GM12878 (cell line): ENCODE results near the gene PLEKHM3. TPM values are rescaled to one million over a fixed set of nuclear protein-coding genes. Genes with fewer than 3 reads are reported as not detected.

Experiments
- ATAC-seq: fragments of 200-7000 bp; cut with Tn5 transposase; 3 replicates; pipeline ENCODE4 v1.9.1; 2020; ENCODE audit warnings: mild to moderate bottlenecking, moderate library complexity
- BruUV-seq: library from RNA; stranded (reverse); fragments of 400-500 nt; replicated peaks from 2 replicates; lab custom pipeline; 2021; lab: Mats Ljungman, UMichigan
- CTCF ChIA-PET: fragments of 300-600 bp; sonication (Branson Sonifier 250); formaldehyde crosslinking; extraction: SDS; loops from one replicate; lab custom pipeline; 2021; ENCODE audit warnings: inconsistent platforms; lab: Yijun Ruan, JAX
- POLR2A ChIA-PET: fragments of 350-600 bp; formaldehyde crosslinking; extraction: SDS; loops from one replicate; lab custom pipeline; 2021; ENCODE audit warnings: inconsistent platforms; lab: Charles Lee
- RAD21 ChIA-PET: fragments of 300-600 bp; sonication (Branson Sonifier 250); formaldehyde crosslinking; loops from one replicate; lab custom pipeline; 2023; ENCODE audit warnings: antibody characterized with exemption; ENCODE audit not compliant: unreplicated experiment; lab: Charles Lee
- SMC1A ChIA-PET: fragments of 300-600 bp; sonication (Branson Sonifier 250); formaldehyde crosslinking; loops from one replicate; lab custom pipeline; 2023; ENCODE audit not compliant: unreplicated experiment, uncharacterized antibody; lab: Charles Lee
- DNase-seq: peaks from one replicate; pipeline ENCODE4 v3.0.0-alpha.2; 2011; ENCODE audit warnings: low read depth, low spot score
- FAIRE-seq: peaks from 3 replicates; lab custom pipeline; 2011; peaks lifted over from hg19 to GRCh38; lab: Jason Lieb, UNC
- H2AFZ ChIP-seq: 2 replicates; pipeline ENCODE4 v1.6.0; 2011; ENCODE audit warnings: low read depth, low read length, control low read depth; ENCODE audit not compliant: control insufficient read depth
- H3K27ac ChIP-seq: 2 replicates; pipeline ENCODE4 v1.5.1; 2011; ENCODE audit warnings: control low read depth; ENCODE audit not compliant: control insufficient read depth, insufficient read depth
- H3K27me3 ChIP-seq, 2 experiments: replicated peaks in 1 of 2; 2 replicates each; pipeline versions ENCODE4 v1.6.0 to v1.6.1; 2011; ENCODE audit warnings: low read length in 1 of 2; ENCODE audit not compliant: control insufficient read depth in 2 of 2, insufficient read depth in 2 of 2
- H3K36me3 ChIP-seq, 2 experiments: 2 replicates each; pipeline ENCODE4 v1.5.1; 2011; ENCODE audit warnings: low read length in 1 of 2; ENCODE audit not compliant: control insufficient read depth in 2 of 2, insufficient read depth in 2 of 2
- H3K4me1 ChIP-seq: 2 replicates; pipeline ENCODE4 v1.6.1; 2011; ENCODE audit warnings: mild to moderate bottlenecking, low read length, moderate library complexity, mixed read lengths; ENCODE audit not compliant: control insufficient read depth, insufficient read depth
- H3K4me2 ChIP-seq: 2 replicates; pipeline ENCODE4 v1.6.0; 2011; ENCODE audit warnings: control low read depth; ENCODE audit not compliant: control insufficient read depth, insufficient read depth
- H3K4me3 ChIP-seq: fragments of 200-600 bp; sonication (generic); 2 replicates; pipeline ENCODE4 v1.5.1; 2016
- H3K79me2 ChIP-seq: 2 replicates; pipeline ENCODE4 v1.6.0; 2011; ENCODE audit warnings: low read length; ENCODE audit not compliant: control insufficient read depth, insufficient read depth
- H3K9ac ChIP-seq: 2 replicates; pipeline ENCODE4 v1.8.0; 2011; ENCODE audit warnings: low read length, control low read depth, mixed read lengths; ENCODE audit not compliant: control insufficient read depth, insufficient read depth
- H3K9me3 ChIP-seq: replicated peaks from 3 replicates; pipeline ENCODE4 v1.5.1; 2011; ENCODE audit warnings: mild to moderate bottlenecking, low read length; ENCODE audit not compliant: control insufficient read depth, insufficient read depth
- H4K20me1 ChIP-seq: 2 replicates; pipeline ENCODE4 v1.6.0; 2011; ENCODE audit not compliant: control insufficient read depth, insufficient read depth
- MYC ChIP-seq: IDR thresholded peaks from 2 replicates; pipeline ENCODE4 v1.6.1; 2011; ENCODE audit warnings: mild to moderate bottlenecking, low read length, moderate library complexity, inconsistent platforms; ENCODE audit not compliant: insufficient read depth, insufficient replicate concordance, insufficient read length, severe bottlenecking
- POLR2A ChIP-seq: IDR thresholded peaks from 2 replicates; pipeline ENCODE4 v1.6.1; 2011; ENCODE audit warnings: low read depth, mild to moderate bottlenecking, low read length
- RAD51 ChIP-seq: fragments of 450-650 bp; IDR thresholded peaks from 2 replicates; pipeline ENCODE4 v1.6.1; 2016; ENCODE audit warnings: moderate library complexity, mild to moderate bottlenecking, inconsistent platforms
- SIX5 ChIP-seq: IDR thresholded peaks from 2 replicates; pipeline ENCODE4 v1.6.1; 2011; ENCODE audit warnings: mild to moderate bottlenecking, low read depth, low read length, moderate library complexity; ENCODE audit not compliant: severe bottlenecking
- YY1 ChIP-seq: IDR thresholded peaks from 2 replicates; pipeline ENCODE4 v1.6.1; 2011; ENCODE audit warnings: low read depth, mild to moderate bottlenecking, low read length
- ZNF24 ChIP-seq: fragments of 450-650 bp; IDR thresholded peaks from 2 replicates; pipeline ENCODE4 v1.6.1; 2017; ENCODE audit warnings: antibody characterized with exemption, mild to moderate bottlenecking
- WGBS: methylation state at CpG from one replicate; pipeline ENCODE4 v1.1.6; 2016; ENCODE audit warnings: low lambda C conversion rate; ENCODE audit not compliant: insufficient replicate concordance, insufficient coverage; ENCODE audit errors: missing lambda C conversion rate; 5-methylcytosine and 5-hydroxymethylcytosine counted together
- in situ Hi-C: fragments of 300-500 bp; cut with MboI; formaldehyde crosslinking; loops from 9 replicates; pipeline ENCODE4 v1.14.3; 2018; ENCODE audit warnings: mixed read lengths
- intact Hi-C: fragments of 100-400 bp; cut with micrococcal nuclease; formaldehyde crosslinking; loops from one replicate; pipeline ENCODE4 v1.14.2; 2022; ENCODE audit not compliant: unreplicated experiment
- polyA plus RNA-seq, 11 experiments: library from polyadenylated mRNA; depleted of rRNA in 4 of 11; unstranded in 6 of 11; stranded (reverse) in 5 of 11; fragments of >200 nt; fragmentation: Nextera tagmentation in 4 of 11; fragmentation: Illumina TruSeq in 1 of 11; extraction: Ambion mirVana in 4 of 11; extraction: Trizol in 1 of 11; gene quantifications; 1 replicate in 1 of 11; 2 replicates in 10 of 11; pipeline versions ENCODE4 v1.2.1 to v1.2.3, GENCODE V29; 2011 to 2016; ENCODE audit warnings: inconsistent platforms in 2 of 11, missing spikeins in 2 of 11, low read depth in 1 of 11
- total RNA-seq, 4 experiments: library from RNA; depleted of rRNA in 3 of 4; stranded (reverse); fragments of >200 nt in 3 of 4; fragmentation: Illumina TruSeq in 1 of 4; extraction: Trizol in 1 of 4; gene quantifications; 2 replicates each; pipeline versions ENCODE4 v1.2.1 to v1.2.3, GENCODE V29; 2013 to 2021
- TF ChIP-seq, protein P1 (sequence below): fragments of 450-650 bp; IDR thresholded peaks from 2 replicates; pipeline ENCODE4 v1.6.1; 2017; ENCODE audit warnings: low read depth, mild to moderate bottlenecking, moderate library complexity
- TF ChIP-seq, protein P2 (sequence below): fragments of 450-650 bp; IDR thresholded peaks from 2 replicates; pipeline ENCODE4 v1.6.1; 2017; ENCODE audit warnings: borderline replicate concordance
- TF ChIP-seq, protein P3 (sequence below): fragments of 450-650 bp; formaldehyde crosslinking; IDR thresholded peaks from 2 replicates; pipeline ENCODE4 v1.4.0; 2020; ENCODE audit warnings: mild to moderate bottlenecking, moderate library complexity

Gene PLEKHM3
- total and polyA plus RNA-seq, 10 of the 15 experiments (the other 5 are each of a cell fraction or from before 2014, with no cell fraction given) = 1.4 to 5.6 (median 3.0) TPM

- ChIA-PET CTCF (no interaction called here), RAD21 (no interaction called here), POLR2A (interaction anchor here (0.9 kb wide), 1 partner anchor 236 kb away, joined by 3 read pairs; no protein-coding TSS in a partner anchor), SMC1A (interaction anchor here (1.4 kb wide), 1 partner anchor 27 kb away, joined by 4 read pairs; no protein-coding TSS in a partner anchor)
- H4K20me1 ChIP-seq = no peaks in the 10 kb centered on the region
- no peak overlapping the region for H3K27ac ChIP-seq
- H3K4me2 ChIP-seq = no peak overlapping the region
- in situ Hi-C loops (no loop called here), intact Hi-C loops (no loop called here)
- no peak for DNase-seq
- no TSS peak for BruUV-seq
- no peaks in the 10 kb centered on the region for H3K36me3 ChIP-seq
- no peaks in the 10 kb centered on the region for H3K27me3 ChIP-seq
- no peak overlapping the region for H2AFZ ChIP-seq
- H3K4me3 ChIP-seq = no peak overlapping the region
- FAIRE-seq = no peak
- no peaks in the 10 kb centered on the region for H3K79me2 ChIP-seq
- no peak overlapping the region for H3K9ac ChIP-seq
- WGBS = 54% methylated on average over 10 of the region's 10 CpGs
- ATAC-seq = no peak
- no peaks in the 10 kb centered on the region for H3K4me1 ChIP-seq
- H3K9me3 ChIP-seq = no peaks in the 10 kb centered on the region
- TF ChIP-seq MYC (no peak), ZNF24 (no peak), YY1 (no peak)
These were observed 206.1 kb downstream of the PLEKHM3 start for GRCh38 chr2:207819021-207819797.

- ATAC-seq (no peak), DNase-seq (no peak), FAIRE-seq (no peak)
- no peaks in the 10 kb centered on the region for H3K4me1 ChIP-seq
- intact Hi-C loops = no loop called here
- no peak overlapping the region for H3K9ac ChIP-seq
- no peak overlapping the region for H3K27ac ChIP-seq
- no peaks in the 10 kb centered on the region for H3K79me2 ChIP-seq
- no peak overlapping the region for H3K4me2 ChIP-seq
- H3K36me3 ChIP-seq = no peaks in the 10 kb centered on the region
- TF ChIP-seq, protein P1, sequence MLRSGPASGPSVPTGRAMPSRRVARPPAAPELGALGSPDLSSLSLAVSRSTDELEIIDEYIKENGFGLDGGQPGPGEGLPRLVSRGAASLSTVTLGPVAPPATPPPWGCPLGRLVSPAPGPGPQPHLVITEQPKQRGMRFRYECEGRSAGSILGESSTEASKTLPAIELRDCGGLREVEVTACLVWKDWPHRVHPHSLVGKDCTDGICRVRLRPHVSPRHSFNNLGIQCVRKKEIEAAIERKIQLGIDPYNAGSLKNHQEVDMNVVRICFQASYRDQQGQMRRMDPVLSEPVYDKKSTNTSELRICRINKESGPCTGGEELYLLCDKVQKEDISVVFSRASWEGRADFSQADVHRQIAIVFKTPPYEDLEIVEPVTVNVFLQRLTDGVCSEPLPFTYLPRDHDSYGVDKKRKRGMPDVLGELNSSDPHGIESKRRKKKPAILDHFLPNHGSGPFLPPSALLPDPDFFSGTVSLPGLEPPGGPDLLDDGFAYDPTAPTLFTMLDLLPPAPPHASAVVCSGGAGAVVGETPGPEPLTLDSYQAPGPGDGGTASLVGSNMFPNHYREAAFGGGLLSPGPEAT = no peak
- TF ChIP-seq POLR2A = no peak
- TF ChIP-seq, protein P2, sequence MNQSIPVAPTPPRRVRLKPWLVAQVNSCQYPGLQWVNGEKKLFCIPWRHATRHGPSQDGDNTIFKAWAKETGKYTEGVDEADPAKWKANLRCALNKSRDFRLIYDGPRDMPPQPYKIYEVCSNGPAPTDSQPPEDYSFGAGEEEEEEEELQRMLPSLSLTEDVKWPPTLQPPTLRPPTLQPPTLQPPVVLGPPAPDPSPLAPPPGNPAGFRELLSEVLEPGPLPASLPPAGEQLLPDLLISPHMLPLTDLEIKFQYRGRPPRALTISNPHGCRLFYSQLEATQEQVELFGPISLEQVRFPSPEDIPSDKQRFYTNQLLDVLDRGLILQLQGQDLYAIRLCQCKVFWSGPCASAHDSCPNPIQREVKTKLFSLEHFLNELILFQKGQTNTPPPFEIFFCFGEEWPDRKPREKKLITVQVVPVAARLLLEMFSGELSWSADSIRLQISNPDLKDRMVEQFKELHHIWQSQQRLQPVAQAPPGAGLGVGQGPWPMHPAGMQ = no peak
- TF ChIP-seq SIX5 = no peak
- TF ChIP-seq, protein P3, sequence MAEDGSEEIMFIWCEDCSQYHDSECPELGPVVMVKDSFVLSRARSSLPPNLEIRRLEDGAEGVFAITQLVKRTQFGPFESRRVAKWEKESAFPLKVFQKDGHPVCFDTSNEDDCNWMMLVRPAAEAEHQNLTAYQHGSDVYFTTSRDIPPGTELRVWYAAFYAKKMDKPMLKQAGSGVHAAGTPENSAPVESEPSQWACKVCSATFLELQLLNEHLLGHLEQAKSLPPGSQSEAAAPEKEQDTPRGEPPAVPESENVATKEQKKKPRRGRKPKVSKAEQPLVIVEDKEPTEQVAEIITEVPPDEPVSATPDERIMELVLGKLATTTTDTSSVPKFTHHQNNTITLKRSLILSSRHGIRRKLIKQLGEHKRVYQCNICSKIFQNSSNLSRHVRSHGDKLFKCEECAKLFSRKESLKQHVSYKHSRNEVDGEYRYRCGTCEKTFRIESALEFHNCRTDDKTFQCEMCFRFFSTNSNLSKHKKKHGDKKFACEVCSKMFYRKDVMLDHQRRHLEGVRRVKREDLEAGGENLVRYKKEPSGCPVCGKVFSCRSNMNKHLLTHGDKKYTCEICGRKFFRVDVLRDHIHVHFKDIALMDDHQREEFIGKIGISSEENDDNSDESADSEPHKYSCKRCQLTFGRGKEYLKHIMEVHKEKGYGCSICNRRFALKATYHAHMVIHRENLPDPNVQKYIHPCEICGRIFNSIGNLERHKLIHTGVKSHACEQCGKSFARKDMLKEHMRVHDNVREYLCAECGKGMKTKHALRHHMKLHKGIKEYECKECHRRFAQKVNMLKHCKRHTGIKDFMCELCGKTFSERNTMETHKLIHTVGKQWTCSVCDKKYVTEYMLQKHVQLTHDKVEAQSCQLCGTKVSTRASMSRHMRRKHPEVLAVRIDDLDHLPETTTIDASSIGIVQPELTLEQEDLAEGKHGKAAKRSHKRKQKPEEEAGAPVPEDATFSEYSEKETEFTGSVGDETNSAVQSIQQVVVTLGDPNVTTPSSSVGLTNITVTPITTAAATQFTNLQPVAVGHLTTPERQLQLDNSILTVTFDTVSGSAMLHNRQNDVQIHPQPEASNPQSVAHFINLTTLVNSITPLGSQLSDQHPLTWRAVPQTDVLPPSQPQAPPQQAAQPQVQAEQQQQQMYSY = no peak
- no peak for TF ChIP-seq RAD51
- no peaks in the 10 kb centered on the region for H3K9me3 ChIP-seq
- no peaks in the 10 kb centered on the region for H3K27me3 ChIP-seq
- BruUV-seq = no TSS peak
- ChIA-PET RAD21 (no interaction called here), CTCF (no interaction called here), POLR2A (no interaction called here), SMC1A (no interaction called here)
- no peak overlapping the region for H3K4me3 ChIP-seq
- no peak overlapping the region for H2AFZ ChIP-seq
- 67% methylated on average over 5 of the region's 5 CpGs for WGBS
- no peaks in the 10 kb centered on the region for H4K20me1 ChIP-seq
- in situ Hi-C loops = no loop called here
These were observed 208.8 kb downstream of the PLEKHM3 start for GRCh38 chr2:207816546-207816945.
